ENCODE results near the gene CEP41. TPM values are rescaled to one million over a fixed set of nuclear protein-coding genes. Genes with fewer than 3 reads are reported as not detected.

Gene CEP41
- polyA plus RNA-seq, 6 donors from 2014 or later: 6.2 to 20.7 (median 10.3) TPM

DNA sequence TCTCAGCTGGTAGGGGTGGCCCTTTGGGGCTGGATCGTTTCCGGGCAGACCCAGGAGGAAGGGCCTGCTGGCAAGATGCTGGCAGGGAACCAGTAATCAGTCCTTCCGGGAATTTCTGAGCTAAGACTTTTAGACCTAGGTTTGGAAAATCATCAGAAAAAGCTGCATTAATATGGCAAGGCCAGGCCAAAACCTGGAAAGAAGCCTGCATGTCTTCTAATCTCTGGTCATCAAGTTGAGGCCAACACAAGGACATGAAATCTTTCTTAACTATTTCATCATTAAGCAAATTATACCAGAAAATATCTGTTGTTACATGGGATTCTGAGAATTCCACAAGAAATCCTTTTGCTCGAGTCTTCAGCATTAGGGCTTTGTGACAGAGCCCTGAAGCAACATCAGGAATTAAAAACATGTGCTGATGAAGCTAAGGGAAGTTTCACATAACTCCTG is 40.7 kb downstream of the CEP41 start:
- Mint-ChIP-seq H3K36me3 (peaks cover 0 to 10% of the 10 kb centered on the region in 2 donors), H3K27ac (peak overlapping the region in 1 of 6 donors; percentile 44), H3K4me1 (no peaks in the 10 kb centered on the region), H3K9me3 (no peaks in the 10 kb centered on the region), H3K4me3 (no peak overlapping the region), H3K27me3 (no peaks in the 10 kb centered on the region)
- ATAC-seq (ENCODE audit: low read depth in 2 of 2) (no peak), DNase-seq (no peak)

DNA sequence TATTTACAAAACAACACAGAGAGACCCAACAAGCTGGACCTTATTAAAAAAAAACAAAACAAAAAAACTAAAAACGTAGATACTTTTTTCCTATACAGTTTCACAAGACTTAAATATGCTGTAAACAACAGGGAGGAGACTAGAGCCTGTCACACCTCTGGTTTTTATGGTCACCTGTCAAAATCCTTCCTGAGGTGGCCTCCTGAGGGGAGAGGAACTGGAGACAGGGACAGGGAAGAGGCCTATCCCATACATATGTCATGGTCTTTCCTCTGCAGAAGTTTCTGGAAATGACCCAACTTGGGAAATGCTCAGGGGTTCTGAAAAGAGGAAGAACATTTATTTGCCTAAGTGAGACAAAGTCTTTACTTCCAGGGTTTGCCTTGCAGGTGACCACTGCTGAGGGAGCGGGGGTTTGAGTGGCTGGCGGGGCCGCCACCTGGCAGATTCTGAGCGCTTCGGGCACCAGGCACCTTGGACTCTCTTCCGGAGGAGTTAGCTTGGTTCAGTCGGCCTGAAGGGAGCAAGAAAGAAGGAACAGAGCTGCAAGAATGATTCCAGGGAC is 42.2 kb downstream of the CEP41 start:
- Mint-ChIP-seq H3K4me3 (no peak overlapping the region), H3K36me3 (peaks cover 0 to 10% of the 10 kb centered on the region in 2 donors), H3K27ac (peak overlapping the region in 1 of 6 donors; percentile 60), H3K27me3 (no peaks in the 10 kb centered on the region), H3K9me3 (no peaks in the 10 kb centered on the region), H3K4me1 (peaks cover 4 to 11% (median 10%) of the 10 kb centered on the region in 3 donors)
- ATAC-seq (ENCODE audit: low read depth in 2 of 2): no peak
- DNase-seq: no peak

GRCh38 chr7:130397758-130398073 is 43.1 kb downstream of the CEP41 start:
- Mint-ChIP-seq H3K27ac (no peak overlapping the region), H3K36me3 (peaks cover 0 to 8% of the 10 kb centered on the region in 2 donors), H3K4me1 (peaks cover 4 to 15% (median 10%) of the 10 kb centered on the region in 3 donors), H3K27me3 (no peaks in the 10 kb centered on the region), H3K9me3 (no peaks in the 10 kb centered on the region), H3K4me3 (no peak overlapping the region)
- DNase-seq (no peak), ATAC-seq (ENCODE audit: low read depth in 2 of 2) (no peak)

DNA sequence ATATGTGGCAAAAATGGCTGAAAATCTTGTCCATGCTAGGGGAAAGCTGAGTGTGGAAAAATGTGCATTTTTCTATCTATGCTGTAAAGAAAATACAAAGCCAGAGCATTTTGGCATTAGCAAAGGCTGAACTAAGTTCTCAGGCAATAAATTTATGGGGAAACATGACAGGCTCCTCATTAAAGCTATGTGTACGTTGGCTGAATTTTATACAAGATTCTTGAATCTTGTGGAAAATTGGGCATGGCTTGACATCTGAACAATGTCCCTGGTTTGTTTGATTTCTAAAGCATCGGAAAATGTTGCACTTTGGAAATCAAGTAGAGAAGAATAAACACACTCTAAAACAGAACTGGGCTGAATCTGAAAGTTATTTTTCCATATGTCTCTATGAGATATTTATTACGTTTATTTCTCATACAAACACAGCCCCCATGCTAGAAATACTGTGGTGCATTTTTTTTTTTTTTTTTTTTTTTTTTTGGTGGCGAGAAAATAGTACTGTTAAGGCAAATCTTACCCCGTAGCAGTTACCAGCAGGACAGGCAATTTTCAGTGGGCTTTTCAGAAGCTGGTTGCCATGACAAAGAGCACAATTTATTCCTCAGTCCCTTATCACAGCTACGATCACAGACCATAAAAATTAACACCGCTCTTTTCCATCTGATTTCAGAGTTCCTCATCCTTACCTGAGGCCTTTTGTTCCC is 43.6 kb downstream of the CEP41 start:
- Mint-ChIP-seq H3K36me3 (peaks cover 0 to 5% of the 10 kb centered on the region in 2 donors), H3K9me3 (no peaks in the 10 kb centered on the region), H3K27me3 (no peaks in the 10 kb centered on the region), H3K4me3 (no peak overlapping the region), H3K27ac (no peak overlapping the region), H3K4me1 (peaks cover 4 to 15% (median 10%) of the 10 kb centered on the region in 3 donors)
- no peak for ATAC-seq (ENCODE audit: low read depth in 2 of 2)
- DNase-seq: no peak

GRCh38 chr7:130396109-130396508 is 44.7 kb downstream of the CEP41 start:
- no peak for DNase-seq
- Mint-ChIP-seq H3K36me3 (peaks cover 0 to 5% of the 10 kb centered on the region in 2 donors), H3K27me3 (no peaks in the 10 kb centered on the region), H3K9me3 (no peaks in the 10 kb centered on the region), H3K4me1 (peaks cover 4 to 15% (median 10%) of the 10 kb centered on the region in 3 donors), H3K4me3 (no peak overlapping the region), H3K27ac (peak overlapping the region in 1 of 6 donors; percentile 76)
- ATAC-seq (ENCODE audit: low read depth in 2 of 2): no peak

DNA sequence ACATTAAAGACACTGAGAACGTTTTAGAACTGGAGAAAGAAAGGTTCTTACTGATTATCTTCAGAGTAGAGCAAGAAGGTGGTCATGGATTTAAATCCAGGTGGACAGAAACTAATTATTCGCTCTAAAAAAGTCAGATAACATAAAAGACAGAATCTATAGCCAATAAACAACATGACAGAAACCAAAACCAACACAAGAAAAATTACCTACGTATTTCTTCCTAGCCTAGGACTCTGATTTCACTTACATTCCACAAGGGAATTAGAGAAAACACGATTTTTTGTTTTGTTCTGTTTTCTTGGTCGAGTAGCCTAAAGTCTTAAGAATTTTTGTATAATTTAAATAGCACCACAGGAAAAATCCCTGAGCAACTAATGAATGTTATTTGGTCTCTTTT is 45.4 kb downstream of the CEP41 start:
- peaks cover 0 to 5% of the 10 kb centered on the region in 2 donors for H3K36me3 Mint-ChIP-seq
- no peaks in the 10 kb centered on the region for H3K9me3 Mint-ChIP-seq
- no peak overlapping the region for H3K4me3 Mint-ChIP-seq
- H3K27ac Mint-ChIP-seq: no peak overlapping the region
- ATAC-seq (ENCODE audit: low read depth in 2 of 2) (no peak), DNase-seq (no peak)
- peaks cover 4 to 15% (median 10%) of the 10 kb centered on the region in 3 donors for H3K4me1 Mint-ChIP-seq
- H3K27me3 Mint-ChIP-seq: no peaks in the 10 kb centered on the region

- no peak for DNase-seq
- H3K4me1 Mint-ChIP-seq: peaks cover 4 to 15% (median 10%) of the 10 kb centered on the region in 3 donors
- ATAC-seq (ENCODE audit: low read depth in 2 of 2): no peak
- H3K27ac Mint-ChIP-seq: peak overlapping the region in 1 of 6 donors; percentile 91
- H3K9me3 Mint-ChIP-seq: no peaks in the 10 kb centered on the region
- no peak overlapping the region for H3K4me3 Mint-ChIP-seq
- peaks cover 0 to 5% of the 10 kb centered on the region in 2 donors for H3K36me3 Mint-ChIP-seq
- H3K27me3 Mint-ChIP-seq: no peaks in the 10 kb centered on the region
These were observed 46.2 kb downstream of the CEP41 start for GRCh38 chr7:130394421-130395195.

DNA sequence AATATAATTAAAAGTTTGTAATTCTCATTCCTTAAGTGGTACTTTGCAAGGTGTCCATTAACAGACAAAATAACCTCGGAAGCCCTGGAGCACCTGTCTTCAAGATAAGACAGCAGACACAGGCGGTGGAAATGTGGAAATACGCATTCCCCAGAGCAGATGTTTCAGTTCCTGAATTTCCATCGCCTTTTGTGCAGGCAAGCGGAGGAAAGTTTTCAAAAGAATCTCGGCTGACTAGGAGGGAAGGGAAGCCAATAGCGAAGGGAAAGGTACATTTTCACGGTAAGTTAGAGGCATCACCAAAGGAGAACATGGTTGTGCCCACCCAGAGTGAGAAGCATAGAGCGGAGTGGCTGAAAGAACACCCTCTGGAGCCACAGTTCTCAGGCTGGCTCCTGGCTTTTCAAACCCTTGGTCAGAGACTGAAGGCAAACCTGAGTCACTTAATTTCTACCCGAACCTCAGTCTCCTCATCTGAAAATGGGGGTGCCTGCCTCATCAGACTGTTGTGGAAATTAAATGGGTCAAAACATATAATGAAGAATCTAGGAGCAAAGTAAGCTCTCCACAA is 46.9 kb downstream of the CEP41 start:
- no peaks in the 10 kb centered on the region for H3K27me3 Mint-ChIP-seq
- ATAC-seq (ENCODE audit: low read depth in 2 of 2) (no peak), DNase-seq (no peak)
- peak overlapping the region in 2 of 6 donors; percentile 75 to 91 for H3K27ac Mint-ChIP-seq
- H3K4me1 Mint-ChIP-seq: peaks cover 4 to 15% (median 10%) of the 10 kb centered on the region in 3 donors
- peaks cover 0 to under 1% (median 0%) of the 10 kb centered on the region in 7 donors for H3K9me3 Mint-ChIP-seq
- H3K4me3 Mint-ChIP-seq: no peak overlapping the region
- H3K36me3 Mint-ChIP-seq: peaks cover 0 to 5% of the 10 kb centered on the region in 2 donors

- no peak for DNase-seq
- Mint-ChIP-seq H3K4me1 (peaks cover 4 to 15% (median 10%) of the 10 kb centered on the region in 3 donors), H3K4me3 (no peak overlapping the region), H3K27ac (no peak overlapping the region), H3K36me3 (peaks cover 0 to 5% of the 10 kb centered on the region in 2 donors), H3K9me3 (peaks cover 0 to 5% (median 0%) of the 10 kb centered on the region in 7 donors), H3K27me3 (no peaks in the 10 kb centered on the region)
- no peak for ATAC-seq (ENCODE audit: low read depth in 2 of 2)
These were observed 47.7 kb downstream of the CEP41 start for GRCh38 chr7:130393101-130393561.

DNA sequence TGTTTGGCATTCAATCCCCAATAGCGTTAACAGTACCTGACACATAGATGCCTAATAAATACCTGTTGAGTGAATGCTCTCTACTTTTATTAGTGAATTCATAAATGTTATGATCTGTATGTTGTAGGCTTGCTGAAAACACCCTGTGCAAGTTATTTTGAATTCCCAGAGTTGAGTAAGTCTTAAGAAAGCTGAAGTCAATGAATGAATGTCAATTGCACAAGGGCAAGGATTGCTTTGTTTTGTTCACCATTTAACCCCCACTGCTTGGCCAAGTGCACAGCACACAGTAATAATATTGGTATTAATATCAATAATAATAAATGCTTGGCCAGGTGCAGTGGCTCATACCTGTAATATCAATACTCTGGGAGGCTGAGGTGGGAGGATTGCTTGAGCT is 50.3 kb downstream of the CEP41 start:
- Mint-ChIP-seq H3K9me3 (peaks cover 0 to 5% (median 0%) of the 10 kb centered on the region in 7 donors), H3K27ac (no peak overlapping the region), H3K4me3 (no peak overlapping the region), H3K36me3 (no peaks in the 10 kb centered on the region), H3K27me3 (peaks cover 0 to 7% (median 0%) of the 10 kb centered on the region in 3 donors), H3K4me1 (peaks cover 4 to 15% (median 10%) of the 10 kb centered on the region in 3 donors)
- no peak for ATAC-seq (ENCODE audit: low read depth in 2 of 2)
- no peak for DNase-seq

DNA sequence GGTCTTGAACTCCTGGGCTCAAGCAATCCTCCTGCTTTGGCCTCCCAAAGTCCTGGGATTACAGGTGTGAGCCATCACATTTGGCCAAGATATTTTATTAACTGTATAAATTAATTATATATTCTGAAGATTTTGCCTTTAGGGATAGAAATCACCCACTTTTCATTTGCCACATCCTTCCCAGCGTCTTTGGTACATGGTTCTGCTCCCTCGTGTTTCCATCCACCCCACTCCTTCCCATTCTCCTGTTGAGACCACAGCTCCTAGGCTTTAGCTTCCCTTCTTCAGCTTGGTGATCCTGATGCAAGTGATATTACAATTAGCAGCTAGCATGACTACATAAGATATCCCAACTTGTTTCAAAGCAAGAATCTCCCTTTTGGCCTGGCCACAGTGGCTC is 52.1 kb downstream of the CEP41 start:
- peaks cover 0 to 16% (median 4%) of the 10 kb centered on the region in 3 donors for H3K27me3 Mint-ChIP-seq
- ATAC-seq (ENCODE audit: low read depth in 2 of 2) (no peak), DNase-seq (no peak)
- H3K36me3 Mint-ChIP-seq: no peaks in the 10 kb centered on the region
- H3K9me3 Mint-ChIP-seq: peaks cover 0 to 5% (median 0%) of the 10 kb centered on the region in 7 donors
- peak overlapping the region in 1 of 6 donors; percentile 60 for H3K27ac Mint-ChIP-seq
- no peak overlapping the region for H3K4me3 Mint-ChIP-seq
- peaks cover under 1 to 4% (median 1%) of the 10 kb centered on the region in 3 donors for H3K4me1 Mint-ChIP-seq

DNA sequence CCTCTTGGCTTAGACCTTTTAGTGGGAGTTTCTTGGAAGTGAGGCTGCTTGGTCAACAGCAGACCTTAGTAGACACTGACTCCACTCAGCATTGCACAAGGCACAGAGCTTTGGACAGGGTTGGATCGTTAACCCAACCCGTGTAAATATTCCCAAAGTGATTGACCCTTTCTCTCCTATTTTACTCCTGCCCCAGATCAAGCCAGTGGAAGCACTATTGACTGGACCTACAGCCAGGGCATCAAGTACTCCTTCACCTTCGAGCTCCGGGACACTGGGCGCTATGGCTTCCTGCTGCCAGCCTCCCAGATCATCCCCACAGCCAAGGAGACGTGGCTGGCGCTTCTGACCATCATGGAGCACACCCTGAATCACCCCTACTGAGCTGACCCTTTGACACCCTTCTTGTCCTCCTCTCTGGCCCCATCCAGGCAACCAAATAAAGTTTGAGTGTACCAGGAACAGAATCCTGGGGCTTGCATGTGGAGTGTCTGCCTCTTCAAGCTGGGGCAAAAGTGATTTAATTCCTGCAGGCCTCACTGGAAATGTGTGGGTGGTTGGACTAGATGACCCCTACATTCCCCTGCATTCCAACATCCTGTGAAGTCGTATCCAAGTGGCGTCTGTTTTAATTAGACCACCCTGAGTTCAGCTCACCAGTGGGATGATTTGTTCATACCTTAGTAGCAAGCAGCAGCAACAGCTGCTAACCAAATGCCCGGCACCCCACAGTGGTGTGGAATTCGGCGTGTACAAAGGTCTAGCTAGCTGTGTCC is 53.0 kb downstream of the CEP41 start:
- ATAC-seq (ENCODE audit: low read depth in 2 of 2): no peak
- H3K4me1 Mint-ChIP-seq: no peaks in the 10 kb centered on the region
- H3K9me3 Mint-ChIP-seq: peaks cover 0 to 5% (median 0%) of the 10 kb centered on the region in 7 donors
- no peaks in the 10 kb centered on the region for H3K36me3 Mint-ChIP-seq
- no peak overlapping the region for H3K4me3 Mint-ChIP-seq
- H3K27ac Mint-ChIP-seq: peak overlapping the region in 1 of 6 donors; percentile 63
- H3K27me3 Mint-ChIP-seq: peaks cover 0 to 17% (median 4%) of the 10 kb centered on the region in 3 donors
- no peak for DNase-seq

- H3K9me3 Mint-ChIP-seq: peaks cover 0 to 5% (median 0%) of the 10 kb centered on the region in 7 donors
- H3K36me3 Mint-ChIP-seq: no peaks in the 10 kb centered on the region
- H3K27ac Mint-ChIP-seq: no peak overlapping the region
- peaks cover 0 to 17% (median 4%) of the 10 kb centered on the region in 3 donors for H3K27me3 Mint-ChIP-seq
- H3K4me1 Mint-ChIP-seq: no peaks in the 10 kb centered on the region
- ATAC-seq (ENCODE audit: low read depth in 2 of 2) (no peak), DNase-seq (no peak)
- no peak overlapping the region for H3K4me3 Mint-ChIP-seq
These were observed 53.5 kb downstream of the CEP41 start for GRCh38 chr7:130387306-130387627.

All from naive B cell (primary cell).